SKM-1 (cell line): ENCODE measurements around the gene LAMTOR5.
"Not testable (repeated sequence)": the region's sequence is repeated elsewhere in the genome, so short reads cannot be mapped to it uniquely, and the experiment has no call there.

ENCODE experiments used
- DNase-seq: peaks from one replicate; lab custom pipeline; 2025; ENCODE audit not compliant: unreplicated experiment; lab: John Stamatoyannopoulos, UW

LAMTOR5 gene

DNA sequence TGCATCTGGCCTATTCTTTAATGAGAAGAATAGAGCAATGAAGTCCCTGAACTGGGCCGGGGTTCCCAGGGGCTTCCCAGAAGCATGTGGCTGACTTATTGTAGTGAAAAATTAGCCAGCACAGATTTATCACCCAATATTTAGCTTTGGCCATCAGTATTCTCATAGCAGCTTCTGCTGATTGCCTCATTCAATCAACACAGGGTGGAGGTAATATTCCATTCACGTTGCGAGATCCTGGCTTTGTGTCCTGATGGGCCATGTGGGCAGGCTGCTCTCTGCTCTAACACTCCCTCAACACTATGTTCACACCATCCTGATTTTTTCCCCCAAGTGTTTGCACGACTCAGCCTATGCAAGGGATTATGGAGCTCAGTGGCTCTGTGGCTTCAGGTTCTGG, 21.5 kb upstream of the LAMTOR5 start:
- no peak for DNase-seq

DNA sequence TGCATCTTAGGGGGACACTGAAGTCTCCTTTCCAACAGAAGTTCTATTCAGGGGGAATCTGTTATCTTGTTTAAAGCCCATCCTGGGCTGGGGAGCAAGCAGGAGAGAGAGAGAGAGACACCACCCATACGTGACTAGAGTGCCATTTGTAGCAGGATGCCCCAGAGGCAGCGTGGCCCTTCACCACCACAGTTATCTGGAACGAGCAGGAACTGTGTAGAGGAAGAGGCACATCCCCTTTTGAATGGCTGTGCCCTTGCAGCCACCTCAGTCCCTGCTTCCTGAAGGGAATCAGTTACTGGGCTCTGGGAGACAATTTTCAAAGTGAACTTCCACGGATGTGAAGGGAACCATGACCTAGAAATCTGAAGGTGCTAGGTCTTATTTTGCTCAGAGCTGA, 19.4 kb upstream of the LAMTOR5 start:
- peak; percentile 21 for DNase-seq

DNA sequence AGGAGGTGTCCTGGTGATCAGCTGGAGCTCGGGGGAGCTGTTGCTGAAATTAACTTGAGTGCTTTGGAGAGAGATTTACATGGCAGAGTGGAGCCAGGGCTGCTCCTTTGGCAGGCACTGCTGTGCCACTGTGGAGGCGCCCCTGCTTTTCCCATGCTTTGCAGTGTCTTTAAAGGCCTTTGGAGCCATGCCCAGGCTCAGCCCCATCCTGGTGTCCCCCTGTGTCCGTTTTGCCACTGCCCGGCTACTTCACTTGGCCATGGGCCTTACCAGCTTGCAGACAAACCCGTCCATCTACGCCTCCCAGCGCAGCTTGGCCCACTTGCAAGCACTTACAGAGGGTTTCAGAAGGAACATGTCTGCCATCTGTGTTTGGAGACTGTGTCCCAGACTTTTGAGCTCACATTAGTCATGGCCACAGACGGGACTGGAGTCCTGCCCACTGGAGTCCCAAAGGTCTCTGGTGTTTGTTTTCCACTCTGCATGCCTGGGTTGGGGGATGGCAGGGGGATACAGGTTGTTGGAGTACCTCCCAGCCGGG, 18.2 kb upstream of the LAMTOR5 start:
- DNase-seq, result no peak

DNA sequence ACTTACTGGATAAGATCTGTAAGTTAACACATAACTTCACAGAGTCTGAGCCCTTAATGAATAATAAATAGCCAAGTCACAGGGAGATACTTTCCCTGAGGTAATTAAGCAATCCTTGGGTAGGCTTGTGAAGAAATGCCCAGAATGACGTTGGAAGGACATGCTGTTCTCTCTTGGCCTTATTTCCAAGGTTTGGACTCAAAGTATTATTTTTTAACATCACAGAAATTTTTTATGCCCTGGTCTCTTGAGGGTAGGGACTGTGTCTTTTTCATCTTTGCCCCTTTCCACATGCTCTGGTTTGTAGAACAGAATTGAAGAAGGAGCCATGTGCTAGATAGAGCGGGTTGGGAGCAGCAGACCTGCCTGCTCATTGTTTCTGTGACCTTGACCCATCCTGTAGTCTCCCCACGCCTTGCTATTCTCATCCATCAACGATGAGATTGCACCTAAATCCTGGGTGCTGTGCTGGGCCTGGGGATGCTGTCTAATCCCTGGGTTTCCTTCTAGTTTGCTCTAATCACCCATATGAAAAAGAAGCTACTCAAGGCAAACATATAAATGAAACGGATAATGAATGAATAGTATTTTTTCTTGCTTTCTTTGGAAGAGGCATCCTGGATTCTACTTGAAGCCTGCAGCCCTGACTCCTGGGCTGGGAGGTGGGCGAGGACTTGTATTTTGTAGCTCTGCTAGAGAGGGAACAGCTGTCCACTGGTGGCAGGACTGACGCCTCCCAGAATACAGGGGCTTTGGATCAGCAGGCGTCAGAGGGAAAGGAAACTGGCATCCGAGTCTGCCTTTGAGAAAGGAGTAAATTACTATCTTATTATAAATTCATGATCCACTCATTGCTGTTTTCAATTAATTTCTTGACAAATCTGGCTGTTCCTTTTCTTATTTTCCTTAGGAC, 17.5 kb upstream of the LAMTOR5 start:
- no peak for DNase-seq

DNA sequence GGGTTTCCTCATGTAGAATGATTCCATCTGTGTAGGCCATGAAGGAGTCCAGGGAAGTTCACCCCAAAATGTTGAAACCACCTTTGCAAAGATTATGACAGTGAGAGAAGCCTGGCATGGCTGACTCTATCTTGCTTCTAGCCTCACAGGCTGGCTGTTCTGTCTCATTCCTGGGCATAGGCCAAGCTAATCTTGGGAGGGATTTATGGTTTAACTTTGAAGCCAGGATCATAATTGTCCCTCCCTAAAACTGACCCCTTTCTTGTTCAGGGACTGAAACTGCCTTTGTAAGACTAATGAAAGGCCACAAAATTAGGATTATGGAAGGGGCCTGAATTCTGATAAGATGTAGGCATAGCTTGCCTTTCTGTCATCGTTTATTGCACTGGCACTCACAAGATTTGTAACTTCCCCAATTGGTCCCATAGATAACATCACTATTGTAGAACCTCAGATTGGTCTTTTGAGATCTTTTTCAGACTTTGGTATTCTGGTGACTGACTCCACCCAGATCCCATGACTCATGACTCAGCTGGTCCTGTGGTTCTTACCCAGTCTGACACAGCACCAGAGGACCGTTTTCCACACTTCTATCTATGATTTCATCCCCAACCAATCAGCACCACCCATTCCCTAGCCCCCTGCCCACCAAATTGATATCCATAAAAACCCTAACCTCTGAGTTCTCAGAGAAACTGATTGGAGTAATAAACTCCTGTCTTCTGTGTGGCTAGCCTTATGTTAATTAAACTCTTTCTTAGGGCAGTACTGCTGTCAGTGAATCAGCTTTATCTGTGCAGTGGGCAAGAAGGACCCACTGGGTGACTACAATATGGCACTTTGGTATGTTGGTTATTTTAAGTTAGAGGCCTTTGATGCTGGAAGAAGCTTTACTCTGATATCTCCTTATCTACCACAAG, 13.6 kb upstream of the LAMTOR5 start:
- no peak for DNase-seq

DNA sequence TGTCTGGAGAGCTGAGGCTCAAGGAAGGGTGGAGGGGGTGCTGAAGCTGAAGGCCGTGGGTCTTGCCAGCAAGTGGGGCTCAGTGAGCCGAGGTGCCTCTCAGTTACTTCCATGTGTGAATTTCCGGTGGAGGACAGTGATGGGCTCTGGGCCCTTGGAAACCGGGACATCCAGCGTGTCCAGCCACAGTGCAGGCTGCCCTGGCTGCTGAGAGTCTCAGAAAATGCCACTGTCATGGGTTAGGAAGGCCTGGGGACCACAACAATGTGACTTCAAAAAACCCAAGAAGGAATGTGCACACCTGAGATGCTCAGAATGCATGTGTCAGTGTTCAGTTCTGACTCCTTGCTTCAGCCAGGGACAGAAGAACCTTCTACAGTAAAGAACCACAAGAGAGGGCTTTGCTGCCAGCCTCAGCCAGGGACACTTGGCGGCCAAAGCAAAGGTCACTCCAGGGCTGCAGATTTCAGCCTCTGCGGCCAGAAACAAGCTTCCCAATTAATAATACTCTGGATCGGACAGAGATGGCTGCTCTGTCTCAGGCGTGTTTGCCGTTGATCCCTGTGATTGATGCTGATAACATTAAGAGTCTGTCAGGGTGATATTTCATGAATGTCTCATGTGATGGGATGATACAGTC, 12.6 kb upstream of the LAMTOR5 start:
- no peak for DNase-seq

DNA sequence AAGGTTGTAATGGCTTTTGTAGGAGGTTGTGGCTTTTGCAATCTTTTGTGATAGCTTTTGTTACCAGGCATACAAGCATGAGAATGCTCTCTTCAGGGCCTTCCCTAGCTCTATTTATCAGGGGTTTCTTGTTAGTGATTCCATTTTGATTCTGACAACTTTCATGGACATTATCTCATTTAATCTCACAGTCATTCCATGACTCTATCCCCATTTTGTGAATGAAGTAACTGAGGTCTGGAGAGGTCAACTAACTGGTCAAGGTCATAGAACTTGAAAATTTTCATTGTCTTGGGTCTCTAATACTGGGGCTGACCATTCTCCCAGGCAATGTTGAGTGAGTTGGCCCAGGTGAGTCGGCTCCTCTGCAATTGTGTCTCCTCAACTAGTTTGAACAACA, 11.2 kb upstream of the LAMTOR5 start:
- no peak for DNase-seq

DNA sequence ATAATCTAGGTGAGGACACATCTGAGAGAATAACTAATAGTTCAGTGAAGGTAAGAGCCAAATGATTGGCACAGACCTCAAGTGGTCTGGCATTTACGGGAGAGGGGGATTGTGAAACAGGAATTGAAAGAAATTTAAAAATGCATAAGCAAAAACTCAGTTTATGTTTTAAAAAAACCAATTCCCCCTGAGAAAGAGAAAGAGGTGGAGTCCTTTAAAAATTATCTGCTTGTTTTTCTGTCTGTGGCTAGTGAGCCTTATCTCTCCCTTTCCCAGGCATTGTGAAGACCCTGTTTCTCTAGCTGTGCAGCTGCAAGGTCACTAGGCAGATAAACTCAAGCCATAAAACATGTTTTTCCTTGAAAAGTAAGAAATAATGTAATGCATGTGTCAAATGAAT, 5.6 kb upstream of the LAMTOR5 start:
- not testable (repeated sequence) for DNase-seq

DNA sequence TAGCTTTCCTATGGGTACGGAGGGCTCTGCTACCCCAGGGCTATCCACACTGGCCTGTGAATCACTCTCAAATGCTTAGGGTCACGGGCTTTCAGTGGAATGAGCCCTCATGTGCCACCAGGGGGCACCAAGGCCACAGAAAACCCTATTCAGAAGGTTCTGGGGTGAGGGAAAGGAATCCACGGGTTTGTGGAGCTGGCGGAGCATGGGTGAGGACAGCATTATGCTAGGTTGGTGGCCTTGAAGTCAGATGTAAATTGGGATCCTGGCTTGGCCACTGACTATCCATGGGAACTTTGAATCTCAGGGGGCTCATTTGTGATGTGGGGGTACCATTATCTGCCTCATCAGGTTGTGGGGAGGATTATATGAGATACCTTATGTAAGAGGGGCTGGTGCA, 5.1 kb upstream of the LAMTOR5 start:
- DNase-seq, result peak; percentile 34

DNA sequence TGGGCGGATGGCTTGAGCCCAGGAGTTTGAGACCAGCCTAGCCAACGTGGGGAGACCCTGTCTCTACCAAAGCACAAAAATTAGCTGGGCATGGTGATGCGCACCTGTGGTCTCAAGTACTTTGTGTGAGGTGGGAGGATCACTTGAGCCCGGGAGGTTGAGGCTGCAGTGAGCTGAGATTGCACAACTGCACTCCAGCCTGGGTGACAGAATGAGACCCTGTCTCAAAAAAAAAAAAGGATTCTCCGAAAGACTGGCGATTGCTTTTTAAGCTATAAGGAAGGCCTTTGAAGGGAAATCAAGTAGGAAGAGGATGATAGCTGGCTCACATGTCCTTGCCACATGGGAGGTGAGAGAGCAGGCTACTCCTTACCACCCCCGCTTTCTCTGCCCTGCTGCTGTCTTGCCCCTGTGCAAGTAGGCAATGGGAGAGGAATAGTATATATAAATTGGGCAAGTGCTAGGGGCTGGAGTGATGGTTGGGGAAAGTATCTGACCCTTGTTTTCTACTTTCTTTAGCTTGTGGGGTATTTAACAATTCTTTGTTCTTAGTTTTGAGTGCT, 3.8 kb upstream of the LAMTOR5 start:
- no peak for DNase-seq

DNA sequence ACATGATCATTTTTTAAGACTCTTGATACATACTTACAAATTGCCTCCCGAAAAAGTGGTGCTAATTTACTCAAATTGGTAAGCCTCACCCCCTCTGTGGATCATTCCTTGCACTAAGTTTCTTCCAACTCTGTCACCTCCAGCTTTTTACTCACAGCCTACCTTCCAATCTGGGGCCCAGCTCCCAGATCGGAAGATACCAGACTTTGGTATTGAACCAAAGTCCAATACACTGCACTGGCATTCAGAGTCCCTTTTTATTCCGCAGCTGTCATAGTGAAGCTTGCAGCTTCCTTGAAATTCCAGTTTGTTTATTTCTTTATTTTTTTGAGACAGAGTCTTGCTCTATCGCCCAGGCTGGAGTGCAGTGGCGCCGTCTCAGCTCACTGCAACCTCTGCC, 1.8 kb upstream of the LAMTOR5 start:
- DNase-seq, result no peak

DNA sequence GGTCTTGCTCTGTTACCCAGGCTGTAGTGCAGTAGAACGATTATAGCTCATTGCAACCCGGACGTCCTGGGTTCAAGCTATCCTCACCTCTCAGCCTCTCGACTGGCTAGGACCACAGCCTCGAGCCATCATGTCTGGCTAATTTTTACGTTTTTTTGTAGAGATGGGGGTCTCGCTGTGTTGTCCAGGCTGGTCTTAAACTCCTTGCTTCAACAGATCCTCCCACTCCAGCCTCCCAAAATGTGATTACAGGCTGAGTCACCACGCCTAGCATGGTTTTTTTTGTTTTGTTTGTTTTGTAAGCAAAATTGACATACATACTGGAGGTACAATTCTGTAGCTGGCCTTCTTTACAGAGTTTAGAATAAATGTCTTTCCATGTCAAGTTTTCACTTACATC, 994 bp upstream of the LAMTOR5 start:
- DNase-seq, result no peak

DNA sequence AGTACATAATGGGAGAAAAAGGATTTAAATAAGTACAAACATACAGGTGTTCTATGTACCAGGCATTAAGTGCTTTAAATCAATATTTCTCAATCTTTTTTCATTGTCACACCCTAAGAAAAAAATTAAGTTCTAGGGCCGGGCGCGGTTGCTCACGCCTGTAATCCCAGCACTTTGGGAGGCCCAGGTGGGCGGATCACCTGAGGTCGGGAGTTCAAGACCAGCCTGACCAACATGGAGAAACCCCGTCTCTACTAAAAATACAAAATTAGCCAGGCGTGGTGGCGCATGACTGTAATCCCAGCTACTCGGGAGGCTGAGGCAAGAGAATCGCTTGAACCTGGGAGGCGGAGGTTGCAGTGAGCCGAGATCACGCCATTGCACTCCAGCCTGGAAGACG, 1.1 kb downstream of the LAMTOR5 start:
- not testable (repeated sequence) for DNase-seq

DNA sequence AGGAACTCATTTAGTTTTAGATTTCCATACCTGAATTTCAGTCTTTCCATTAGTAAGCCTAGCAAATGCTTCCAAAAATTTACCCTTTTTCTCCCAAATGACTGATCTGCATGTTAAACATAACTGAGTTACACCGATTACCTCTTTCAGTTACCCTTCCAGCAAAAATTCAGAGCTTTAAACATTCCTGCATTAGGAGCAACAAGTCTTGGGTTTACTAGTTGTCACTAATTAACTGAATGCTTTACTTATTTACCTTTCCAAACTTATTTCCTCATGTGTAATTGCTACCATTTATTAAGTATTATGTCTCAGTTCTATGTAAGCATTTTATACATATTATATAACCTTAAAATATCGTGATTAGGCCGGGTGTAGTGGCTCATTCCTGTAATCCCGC, 3.1 kb downstream of the LAMTOR5 start:
- no peak for DNase-seq

DNA sequence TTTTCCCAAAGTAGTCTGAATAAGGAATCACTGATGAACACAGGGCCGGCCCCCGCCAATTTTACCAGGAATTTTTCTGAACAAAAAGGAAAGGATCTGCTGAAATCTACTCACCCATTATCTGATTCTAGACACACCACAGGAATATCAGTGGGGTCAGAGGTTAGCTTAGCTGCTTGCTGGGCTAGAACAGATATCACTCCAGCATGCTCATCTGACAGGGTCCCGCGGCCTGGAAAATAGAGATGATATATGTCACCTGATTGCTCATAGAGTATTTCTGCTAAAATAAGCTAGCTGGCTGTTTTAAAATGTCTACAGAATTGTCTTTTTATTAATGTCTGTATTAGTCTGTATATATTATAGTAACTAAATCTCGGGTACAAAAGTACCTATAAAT, 3.7 kb downstream of the LAMTOR5 start:
- DNase-seq, result no peak

DNA sequence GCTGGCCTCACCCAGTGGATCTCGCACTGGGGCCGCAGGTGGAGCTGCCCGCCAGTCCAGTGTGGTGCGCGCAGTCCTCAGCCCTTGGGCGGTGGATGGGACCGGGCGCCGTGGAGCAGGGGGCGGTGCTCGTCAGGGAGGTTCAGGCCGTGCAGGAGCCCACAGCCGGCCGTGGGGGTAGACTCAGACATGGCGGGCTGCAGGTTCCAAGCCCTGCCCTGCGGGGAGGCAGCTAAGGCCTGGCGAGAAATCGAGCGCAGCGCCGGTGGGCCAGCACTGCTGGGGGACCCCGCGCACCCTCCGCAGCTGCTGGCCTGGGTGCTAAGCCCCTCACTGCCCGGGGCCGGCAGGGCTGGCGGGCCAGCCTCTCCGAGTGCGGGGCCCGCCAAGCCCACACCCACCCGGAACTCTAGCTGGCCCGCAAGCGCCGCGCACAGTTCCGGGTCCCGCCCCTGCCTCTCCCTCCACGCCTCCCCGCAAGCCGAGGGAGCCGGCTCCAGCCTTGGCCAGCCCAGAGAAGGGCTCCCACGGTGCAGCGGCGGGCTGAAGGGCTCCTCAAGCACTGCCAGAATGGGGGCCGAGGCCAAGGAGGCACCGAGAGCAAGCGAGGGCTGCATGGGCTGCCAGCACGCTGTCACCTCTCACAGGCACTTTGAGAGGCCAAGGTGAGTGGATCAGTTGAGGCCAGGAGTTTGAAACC, 11.1 kb downstream of the LAMTOR5 start:
- DNase-seq, result not testable (repeated sequence)

DNA sequence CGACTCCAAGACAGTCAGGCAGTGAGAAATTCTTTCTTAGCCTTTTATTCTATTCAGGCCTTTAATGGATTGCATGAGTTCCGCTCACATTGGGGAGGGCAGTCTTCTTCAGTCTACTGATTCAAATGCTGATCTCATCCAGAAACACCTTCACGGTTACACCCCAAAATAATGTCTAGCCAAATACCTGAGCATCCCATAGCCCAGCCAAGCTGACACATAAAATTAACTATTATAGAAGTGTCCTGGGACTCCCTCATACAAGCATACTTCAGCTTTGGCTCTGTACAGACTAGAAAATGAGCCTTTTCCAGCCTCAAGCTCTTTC, 13.0 kb downstream of the LAMTOR5 start:
- no peak for DNase-seq

DNA sequence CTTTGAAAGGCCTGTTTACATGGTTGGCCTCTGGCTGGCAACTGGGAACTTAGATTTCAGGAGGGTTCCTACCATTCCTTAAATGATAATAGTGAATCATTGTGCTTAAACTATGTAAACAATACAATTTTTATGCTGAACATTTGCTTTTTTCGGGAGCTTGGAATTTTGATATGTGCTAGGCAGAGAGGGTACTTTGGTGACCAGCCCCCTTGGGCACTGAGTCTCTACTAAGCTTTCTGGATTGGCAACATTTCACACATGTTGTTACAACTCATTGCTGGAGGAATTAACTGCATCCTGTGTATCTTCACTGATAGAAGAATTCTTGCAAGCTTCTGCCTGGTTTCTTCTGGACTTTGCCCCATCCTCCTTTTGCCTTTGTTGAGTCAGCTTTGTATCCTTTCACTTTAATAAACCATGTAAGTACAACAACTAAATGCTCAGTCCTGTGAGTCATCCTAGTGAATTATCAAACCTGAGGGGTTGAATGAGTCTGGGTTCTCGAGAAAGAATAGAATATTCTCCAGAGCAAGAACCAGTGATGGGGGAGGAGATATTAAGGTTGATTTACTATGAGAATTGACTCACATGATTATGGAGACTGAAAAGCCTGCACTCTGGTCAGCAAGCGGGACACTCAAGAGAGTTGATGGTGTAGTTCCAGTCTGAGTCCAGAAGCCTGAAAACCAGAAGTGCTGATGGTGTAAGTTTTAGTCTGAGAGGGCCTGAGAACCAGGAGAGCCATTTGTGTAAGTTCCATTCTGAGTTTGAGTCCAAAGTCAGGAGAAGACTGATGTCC, 13.6 kb downstream of the LAMTOR5 start:
- DNase-seq, result no peak

DNA sequence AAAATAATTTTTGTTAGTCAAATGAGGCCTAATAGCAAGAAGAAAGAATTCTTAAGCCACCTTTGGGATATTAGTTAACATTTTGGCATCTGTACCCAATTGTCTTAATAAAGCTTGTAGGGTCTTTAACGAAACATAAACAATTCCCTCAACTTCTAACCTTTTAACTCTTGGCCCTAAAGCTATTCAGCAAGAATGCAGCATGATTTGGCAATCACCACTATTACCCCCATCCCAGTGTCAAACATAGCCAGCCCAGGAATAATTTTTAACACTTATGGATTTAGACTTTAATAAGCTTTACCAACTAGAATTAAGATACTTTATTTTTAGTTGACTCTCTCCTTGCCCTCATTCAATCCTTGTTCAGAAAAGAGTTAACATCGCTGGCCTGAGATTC, 14.2 kb downstream of the LAMTOR5 start:
- DNase-seq, result no peak
